ENCODE measurements around the gene ST6GALNAC5.

The ST6GALNAC5 gene

DNA sequence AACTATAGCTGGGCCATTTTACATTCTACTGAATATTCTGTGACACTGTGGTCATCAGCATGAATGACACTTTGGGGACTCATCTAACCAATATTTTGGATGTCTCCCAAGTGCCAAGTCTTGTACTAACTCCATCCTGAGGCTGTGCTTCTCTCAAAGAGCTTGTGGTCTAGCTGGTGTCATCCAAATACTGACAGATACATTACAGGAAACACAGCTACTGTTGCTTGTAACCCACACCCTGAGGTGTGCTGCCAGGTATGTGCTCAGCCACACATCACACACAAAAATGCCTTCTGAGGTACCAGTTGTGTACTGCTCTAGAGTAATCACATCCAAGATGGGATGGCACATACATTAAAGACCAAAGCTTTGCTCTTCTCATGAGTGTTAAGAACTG lies 81.6 kb downstream of the ST6GALNAC5 start:
- TF ChIP-seq YY1 (IDR thresholded peaks at IDR 0.05; ENCODE audit: low read depth) (no peak), TEAD4 (IDR thresholded peaks at IDR 0.05) (no peak), RAD21 (IDR thresholded peaks at IDR 0.05; ENCODE audit: low read depth) (no peak), EP300 (IDR thresholded peaks at IDR 0.05; ENCODE audit: borderline replicate concordance) (no peak), CEBPB (IDR thresholded peaks at IDR 0.05) (no peak), ZBTB7A (IDR thresholded peaks at IDR 0.05; ENCODE audit: low read depth) (no peak), FOXM1 (IDR thresholded peaks at IDR 0.05; ENCODE audit: borderline replicate concordance, low read depth) (no peak), NFIC (IDR thresholded peaks at IDR 0.05) (no peak), CREB1 (IDR thresholded peaks at IDR 0.05; ENCODE audit: low read depth) (no peak), TCF12 (IDR thresholded peaks at IDR 0.05; ENCODE audit: low read depth) (no peak), EGR1 (IDR thresholded peaks at IDR 0.05) (no peak), TAF1 (IDR thresholded peaks at IDR 0.05; ENCODE audit: low read depth) (no peak)
- TF ChIP-seq, protein P1, sequence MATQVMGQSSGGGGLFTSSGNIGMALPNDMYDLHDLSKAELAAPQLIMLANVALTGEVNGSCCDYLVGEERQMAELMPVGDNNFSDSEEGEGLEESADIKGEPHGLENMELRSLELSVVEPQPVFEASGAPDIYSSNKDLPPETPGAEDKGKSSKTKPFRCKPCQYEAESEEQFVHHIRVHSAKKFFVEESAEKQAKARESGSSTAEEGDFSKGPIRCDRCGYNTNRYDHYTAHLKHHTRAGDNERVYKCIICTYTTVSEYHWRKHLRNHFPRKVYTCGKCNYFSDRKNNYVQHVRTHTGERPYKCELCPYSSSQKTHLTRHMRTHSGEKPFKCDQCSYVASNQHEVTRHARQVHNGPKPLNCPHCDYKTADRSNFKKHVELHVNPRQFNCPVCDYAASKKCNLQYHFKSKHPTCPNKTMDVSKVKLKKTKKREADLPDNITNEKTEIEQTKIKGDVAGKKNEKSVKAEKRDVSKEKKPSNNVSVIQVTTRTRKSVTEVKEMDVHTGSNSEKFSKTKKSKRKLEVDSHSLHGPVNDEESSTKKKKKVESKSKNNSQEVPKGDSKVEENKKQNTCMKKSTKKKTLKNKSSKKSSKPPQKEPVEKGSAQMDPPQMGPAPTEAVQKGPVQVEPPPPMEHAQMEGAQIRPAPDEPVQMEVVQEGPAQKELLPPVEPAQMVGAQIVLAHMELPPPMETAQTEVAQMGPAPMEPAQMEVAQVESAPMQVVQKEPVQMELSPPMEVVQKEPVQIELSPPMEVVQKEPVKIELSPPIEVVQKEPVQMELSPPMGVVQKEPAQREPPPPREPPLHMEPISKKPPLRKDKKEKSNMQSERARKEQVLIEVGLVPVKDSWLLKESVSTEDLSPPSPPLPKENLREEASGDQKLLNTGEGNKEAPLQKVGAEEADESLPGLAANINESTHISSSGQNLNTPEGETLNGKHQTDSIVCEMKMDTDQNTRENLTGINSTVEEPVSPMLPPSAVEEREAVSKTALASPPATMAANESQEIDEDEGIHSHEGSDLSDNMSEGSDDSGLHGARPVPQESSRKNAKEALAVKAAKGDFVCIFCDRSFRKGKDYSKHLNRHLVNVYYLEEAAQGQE (IDR thresholded peaks at IDR 0.05; ENCODE audit: low read depth) = no peak
- TF ChIP-seq, protein P2, sequence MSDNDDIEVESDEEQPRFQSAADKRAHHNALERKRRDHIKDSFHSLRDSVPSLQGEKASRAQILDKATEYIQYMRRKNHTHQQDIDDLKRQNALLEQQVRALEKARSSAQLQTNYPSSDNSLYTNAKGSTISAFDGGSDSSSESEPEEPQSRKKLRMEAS (IDR thresholded peaks at IDR 0.05) = no peak
- TF ChIP-seq, protein P3, sequence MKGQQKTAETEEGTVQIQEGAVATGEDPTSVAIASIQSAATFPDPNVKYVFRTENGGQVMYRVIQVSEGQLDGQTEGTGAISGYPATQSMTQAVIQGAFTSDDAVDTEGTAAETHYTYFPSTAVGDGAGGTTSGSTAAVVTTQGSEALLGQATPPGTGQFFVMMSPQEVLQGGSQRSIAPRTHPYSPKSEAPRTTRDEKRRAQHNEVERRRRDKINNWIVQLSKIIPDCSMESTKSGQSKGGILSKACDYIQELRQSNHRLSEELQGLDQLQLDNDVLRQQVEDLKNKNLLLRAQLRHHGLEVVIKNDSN (IDR thresholded peaks at IDR 0.05) = no peak

DNA sequence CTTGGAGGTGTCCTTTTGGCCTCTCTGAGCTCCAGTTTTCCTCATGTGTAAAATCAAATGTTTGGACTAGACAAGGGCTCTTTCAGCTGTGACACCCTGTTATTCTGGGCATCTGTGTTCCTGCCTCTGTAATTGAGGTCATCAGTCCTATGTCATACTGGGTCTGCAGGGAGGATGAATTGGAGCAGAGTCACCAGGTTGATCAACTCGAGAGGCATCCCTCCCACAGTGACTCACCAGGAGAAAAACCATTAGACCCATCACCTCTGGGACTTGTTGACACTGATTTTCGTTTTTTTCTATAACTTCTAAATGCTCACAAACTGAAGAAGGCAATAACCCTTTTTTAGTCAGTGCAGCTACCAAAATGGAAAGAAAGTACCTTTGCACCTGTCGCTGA lies 82.2 kb downstream of the ST6GALNAC5 start:
- TF ChIP-seq ZBTB7A (IDR thresholded peaks at IDR 0.05; ENCODE audit: low read depth) (no peak), TCF12 (IDR thresholded peaks at IDR 0.05; ENCODE audit: low read depth) (no peak), TEAD4 (IDR thresholded peaks at IDR 0.05) (no peak), RAD21 (IDR thresholded peaks at IDR 0.05; ENCODE audit: low read depth) (no peak), NFIC (IDR thresholded peaks at IDR 0.05) (no peak)
- TF ChIP-seq, protein P2 (IDR thresholded peaks at IDR 0.05) = no peak

DNA sequence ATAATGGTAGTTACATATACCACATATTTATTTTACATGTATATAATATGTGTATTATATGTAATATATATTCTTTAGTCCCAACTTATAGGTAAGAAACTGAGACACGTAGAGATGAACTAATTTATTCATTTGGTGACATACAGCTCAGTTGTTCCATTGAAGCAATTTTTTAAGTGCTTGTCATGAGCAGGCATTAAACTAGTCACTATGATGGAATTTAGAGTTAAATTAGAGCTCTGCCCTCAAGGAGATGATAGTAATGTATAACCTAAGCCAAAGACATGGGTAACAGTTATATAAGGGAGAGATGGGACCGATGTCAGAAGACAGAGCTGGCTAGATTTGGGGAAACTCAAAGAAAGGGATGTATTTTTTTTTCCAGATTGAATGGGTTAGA lies 83.0 kb downstream of the ST6GALNAC5 start:
- TF ChIP-seq YY1 (IDR thresholded peaks at IDR 0.05; ENCODE audit: low read depth) (no peak), FOXM1 (IDR thresholded peaks at IDR 0.05; ENCODE audit: borderline replicate concordance, low read depth) (no peak), EP300 (IDR thresholded peaks at IDR 0.05; ENCODE audit: borderline replicate concordance) (no peak), NFIC (IDR thresholded peaks at IDR 0.05) (no peak), RAD21 (IDR thresholded peaks at IDR 0.05; ENCODE audit: low read depth) (no peak), CREB1 (IDR thresholded peaks at IDR 0.05; ENCODE audit: low read depth) (no peak), CEBPB (IDR thresholded peaks at IDR 0.05) (no peak), TCF12 (IDR thresholded peaks at IDR 0.05; ENCODE audit: low read depth) (no peak)

DNA sequence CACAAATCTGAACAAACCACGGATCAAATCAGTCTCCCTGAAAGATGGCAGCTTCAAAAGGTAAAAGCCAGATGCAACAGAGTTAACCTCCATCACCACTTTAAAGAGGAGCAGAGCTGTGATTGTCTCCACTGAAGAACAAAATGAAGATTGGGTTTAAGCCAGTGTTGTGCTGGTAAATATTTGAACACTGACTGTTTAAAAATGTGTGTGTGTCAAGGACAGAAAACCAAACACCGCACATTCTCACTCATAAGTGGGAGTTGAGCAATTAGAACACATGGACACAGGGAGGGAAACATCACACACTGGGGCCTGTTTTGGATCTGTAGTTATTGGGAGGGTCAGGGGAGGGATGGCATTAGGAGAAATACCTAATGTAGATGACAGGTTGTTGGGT lies 83.9 kb downstream of the ST6GALNAC5 start:
- TF ChIP-seq NFIC (IDR thresholded peaks at IDR 0.05) (no peak), TCF12 (IDR thresholded peaks at IDR 0.05; ENCODE audit: low read depth) (no peak), TAF1 (IDR thresholded peaks at IDR 0.05; ENCODE audit: low read depth) (no peak), EP300 (IDR thresholded peaks at IDR 0.05; ENCODE audit: borderline replicate concordance) (no peak), TEAD4 (IDR thresholded peaks at IDR 0.05) (no peak), YY1 (IDR thresholded peaks at IDR 0.05; ENCODE audit: low read depth) (no peak), CEBPB (IDR thresholded peaks at IDR 0.05) (no peak), ZBTB7A (IDR thresholded peaks at IDR 0.05; ENCODE audit: low read depth) (no peak), EGR1 (IDR thresholded peaks at IDR 0.05) (no peak), FOXM1 (IDR thresholded peaks at IDR 0.05; ENCODE audit: borderline replicate concordance, low read depth) (no peak), CREB1 (IDR thresholded peaks at IDR 0.05; ENCODE audit: low read depth) (no peak), RAD21 (IDR thresholded peaks at IDR 0.05; ENCODE audit: low read depth) (no peak)
- TF ChIP-seq, protein P2 (IDR thresholded peaks at IDR 0.05) = no peak
- TF ChIP-seq, protein P1 (IDR thresholded peaks at IDR 0.05; ENCODE audit: low read depth) = no peak
- TF ChIP-seq, protein P3 (IDR thresholded peaks at IDR 0.05) = no peak

DNA sequence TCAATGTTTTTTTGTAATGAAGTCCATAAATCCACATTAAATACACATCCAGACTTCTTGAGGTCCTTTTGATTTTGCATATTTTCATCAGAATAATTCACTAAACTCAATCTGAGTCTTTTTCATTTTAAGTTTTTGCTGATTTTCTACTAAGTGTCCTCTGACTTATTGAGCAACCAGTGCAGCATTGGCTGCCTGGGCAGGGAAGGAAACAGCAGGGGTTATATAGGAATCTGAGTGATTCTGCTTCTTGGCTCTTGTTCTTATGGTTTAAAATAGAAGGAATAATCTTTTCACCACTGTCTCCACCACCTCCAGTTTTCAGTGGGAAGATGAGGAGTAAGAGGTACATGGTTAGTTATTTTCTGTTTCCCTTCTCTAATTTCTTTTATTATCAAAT lies 88.4 kb downstream of the ST6GALNAC5 start:
- TF ChIP-seq ZBTB7A (IDR thresholded peaks at IDR 0.05; ENCODE audit: low read depth) (no peak), EGR1 (IDR thresholded peaks at IDR 0.05) (no peak), EP300 (IDR thresholded peaks at IDR 0.05; ENCODE audit: borderline replicate concordance) (no peak)
- TF ChIP-seq, protein P2 (IDR thresholded peaks at IDR 0.05) = no peak
- TF ChIP-seq, protein P1 (IDR thresholded peaks at IDR 0.05; ENCODE audit: low read depth) = no peak

Data from Ishikawa (cell line).